Stimulated activated CD4-positive, alpha-beta T cell treated with anti-CD3 and anti-CD28 coated beads, TNF-alpha, amount 100 ng/mL, for 1 hour (primary cell): Measurements from ENCODE around the gene GNAS.
A peak's percentile ranks its signal among the peaks of the same experiment; 100 is the strongest.
"Not testable (repeated sequence)": the region's sequence is repeated elsewhere in the genome, so short reads cannot be mapped to it uniquely, and the experiment has no call there.

ENCODE experiments used
- DNase-seq, 3 donors: peaks; one replicate each; pipeline ENCODE4 v3.0.0-alpha.2; 2020; ENCODE audit warnings: low read depth in 3 of 3, low spot score in 1 of 3

Gene GNAS

DNA sequence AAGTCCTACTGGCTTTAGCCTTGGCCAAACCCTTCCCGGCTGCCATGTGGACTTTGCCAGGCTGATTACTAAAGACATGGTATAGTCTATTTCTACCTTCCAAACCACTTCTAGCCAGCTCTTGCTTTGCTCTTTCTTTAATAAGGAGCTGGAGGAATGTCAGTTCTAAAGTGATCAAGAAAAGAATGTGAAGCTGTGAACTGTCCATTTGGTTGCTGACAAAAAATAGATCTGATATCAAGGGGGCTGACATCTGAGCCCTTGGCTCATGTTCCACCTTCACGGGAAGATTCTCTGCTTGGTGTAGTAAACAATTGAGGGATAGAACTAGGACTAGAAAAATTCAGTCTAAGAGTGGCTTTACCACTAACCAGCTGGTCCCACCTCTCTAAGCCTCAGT is 24.4 kb upstream of the GNAS start:
- no peak for DNase-seq

DNA sequence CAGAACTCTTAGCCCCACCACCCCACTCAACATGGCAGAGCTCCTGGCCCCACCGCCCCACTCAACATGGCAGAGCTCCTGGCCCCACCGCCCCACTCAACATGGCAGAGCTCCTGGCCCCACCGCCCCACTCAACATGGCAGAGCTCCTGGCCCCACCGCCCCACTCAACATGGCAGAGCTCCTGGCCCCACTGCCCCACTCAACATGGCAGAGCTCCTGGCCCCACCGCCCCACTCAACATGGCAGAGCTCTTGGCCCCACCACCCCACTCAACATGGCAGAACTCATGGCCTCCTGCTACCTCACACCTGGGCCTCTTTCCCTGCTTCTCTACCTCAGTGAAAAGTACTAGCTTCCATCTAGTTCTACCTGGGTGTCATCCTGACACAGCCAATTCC is 23.7 kb upstream of the GNAS start:
- not testable (repeated sequence) for DNase-seq

DNA sequence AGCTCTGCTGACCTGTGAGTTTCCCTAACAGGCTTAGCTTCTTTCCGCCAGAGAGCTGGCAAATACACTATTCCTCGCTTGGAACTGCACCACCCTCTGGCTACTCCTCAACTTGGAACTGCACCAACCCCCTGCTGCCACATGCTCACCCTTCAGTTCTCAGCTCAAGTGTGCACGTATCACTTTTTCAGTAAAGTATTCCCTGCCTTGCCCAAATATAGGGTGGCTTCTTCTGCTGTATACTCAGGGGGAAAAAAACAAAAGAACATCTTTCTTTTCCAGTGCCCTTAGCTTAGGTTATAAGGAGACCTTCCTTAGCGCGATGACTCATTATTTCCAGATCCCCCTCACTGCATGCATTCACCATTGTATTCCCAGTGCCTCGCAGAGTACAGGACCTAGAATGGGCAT is 23.0 kb upstream of the GNAS start:
- DNase-seq: no peak

DNA sequence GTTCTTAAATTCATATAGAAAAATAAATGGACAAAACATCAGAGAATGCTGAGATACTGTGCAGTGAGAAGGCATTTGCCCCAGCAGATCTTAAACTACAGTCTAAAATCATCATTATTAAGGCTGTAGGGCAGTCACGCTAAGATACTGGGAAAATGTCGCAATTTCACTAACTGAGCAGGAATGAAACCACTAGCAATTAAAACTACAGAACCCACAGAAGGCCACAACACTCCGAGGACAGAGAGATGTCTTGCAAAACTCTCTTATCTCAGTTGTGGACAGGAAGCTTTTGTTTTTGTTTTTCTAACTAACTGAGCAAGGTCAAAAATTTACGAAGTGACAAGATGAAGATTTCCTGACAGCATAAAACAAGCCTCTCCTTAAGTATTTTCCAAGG is 20.1 kb upstream of the GNAS start:
- no peak for DNase-seq

DNA sequence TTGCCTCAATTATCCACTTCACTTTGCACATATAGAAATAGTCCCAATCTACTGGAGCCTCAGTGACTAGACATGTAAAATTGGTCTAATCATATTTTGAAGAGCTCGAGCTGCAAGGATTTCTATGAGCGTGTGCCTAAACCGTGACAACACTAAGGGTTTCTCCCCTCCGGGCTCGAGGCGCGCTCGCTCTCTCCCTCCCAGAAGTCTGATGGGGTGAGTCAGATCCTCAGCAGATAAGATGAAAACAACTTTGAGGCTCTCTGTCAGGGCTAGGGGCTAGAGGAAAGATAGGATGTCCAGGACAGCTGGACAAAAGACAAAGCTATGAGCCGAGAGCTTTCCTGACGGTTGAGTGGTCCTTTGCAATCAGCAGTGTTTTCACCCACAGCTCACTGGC is 18.6 kb upstream of the GNAS start:
- DNase-seq: no peak

DNA sequence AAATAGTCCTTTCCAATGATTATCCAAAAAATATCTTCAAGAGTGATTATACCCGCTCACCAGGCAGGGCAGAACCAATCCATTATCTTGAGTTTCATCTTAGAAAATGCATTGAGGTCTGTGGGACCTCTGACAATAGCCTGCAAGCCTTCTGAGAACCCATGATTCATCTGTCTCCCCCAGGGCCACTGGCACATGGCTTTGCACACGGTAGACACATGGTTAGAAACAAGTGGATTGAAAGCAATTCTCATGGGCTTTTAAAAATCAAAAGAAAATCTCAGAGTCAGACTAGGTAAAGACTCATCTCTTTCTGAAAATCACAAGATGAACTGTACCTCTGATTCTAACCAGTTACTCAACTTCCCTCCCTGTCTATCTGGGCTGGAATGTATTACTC is 17.3 kb upstream of the GNAS start:
- DNase-seq: no peak

DNA sequence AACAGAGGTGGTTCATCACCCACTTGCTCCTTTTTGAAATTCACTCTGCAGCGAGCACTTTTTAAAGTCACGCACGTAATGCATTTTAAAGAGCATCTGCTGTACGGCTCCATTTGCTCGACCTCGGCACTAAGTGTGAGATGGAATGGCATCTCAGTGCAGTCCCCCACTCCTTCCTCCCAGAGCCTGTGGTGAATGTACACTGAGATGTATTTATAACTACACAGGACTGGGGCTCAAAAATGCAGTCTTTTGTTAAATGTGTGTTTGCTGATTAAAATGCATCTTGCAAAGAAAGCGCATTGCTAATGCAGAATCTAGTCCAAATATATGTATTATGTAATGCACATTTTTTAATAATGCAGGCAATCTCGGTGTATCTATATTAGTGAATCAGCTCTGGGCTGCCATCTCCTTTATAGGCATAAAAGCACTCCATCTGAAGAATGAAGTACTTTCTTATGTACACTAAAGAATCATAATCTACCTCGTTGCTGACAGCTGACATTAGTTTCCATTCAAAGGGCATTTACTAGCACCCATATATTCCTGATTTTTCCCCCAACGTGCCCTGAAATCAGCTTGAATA is 15.8 kb upstream of the GNAS start:
- DNase-seq: no peak

DNA sequence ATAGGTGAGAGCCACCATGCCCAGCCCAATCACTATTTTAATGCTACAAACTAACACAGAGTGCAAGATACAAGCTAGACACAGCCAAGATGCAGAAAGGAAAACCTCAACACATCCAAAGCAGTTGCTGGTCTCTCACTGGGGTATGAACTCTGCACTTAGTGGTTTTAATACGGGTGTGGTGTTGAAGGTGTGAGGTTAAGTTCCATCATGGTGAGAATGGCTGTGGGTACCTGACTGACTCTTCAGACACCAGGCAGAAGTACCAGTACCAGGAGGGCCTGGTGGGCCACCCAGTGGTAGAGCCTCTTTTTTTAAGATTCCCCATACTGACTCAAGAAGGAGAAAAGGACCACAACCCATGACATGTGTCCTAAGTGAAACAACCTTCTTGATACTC is 14.8 kb upstream of the GNAS start:
- no peak for DNase-seq

DNA sequence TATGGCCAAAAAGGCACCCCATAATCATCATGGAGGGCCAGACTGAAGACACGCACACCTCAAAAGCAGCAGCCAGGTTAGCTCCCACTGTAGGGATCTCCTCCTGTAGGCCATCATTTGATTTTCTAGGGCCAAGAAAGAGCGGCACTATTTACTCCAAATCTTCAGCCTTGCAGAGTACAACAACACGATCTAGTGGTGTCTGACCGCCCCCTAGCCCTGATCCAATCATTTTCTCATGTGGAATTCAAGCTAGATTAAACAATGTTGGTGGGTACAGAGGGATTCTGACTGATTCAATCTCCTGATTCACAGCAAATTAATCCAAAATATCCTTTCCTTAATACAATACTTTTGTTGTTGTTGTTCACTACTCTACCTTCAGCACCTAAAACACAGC is 14.3 kb upstream of the GNAS start:
- DNase-seq: no peak

DNA sequence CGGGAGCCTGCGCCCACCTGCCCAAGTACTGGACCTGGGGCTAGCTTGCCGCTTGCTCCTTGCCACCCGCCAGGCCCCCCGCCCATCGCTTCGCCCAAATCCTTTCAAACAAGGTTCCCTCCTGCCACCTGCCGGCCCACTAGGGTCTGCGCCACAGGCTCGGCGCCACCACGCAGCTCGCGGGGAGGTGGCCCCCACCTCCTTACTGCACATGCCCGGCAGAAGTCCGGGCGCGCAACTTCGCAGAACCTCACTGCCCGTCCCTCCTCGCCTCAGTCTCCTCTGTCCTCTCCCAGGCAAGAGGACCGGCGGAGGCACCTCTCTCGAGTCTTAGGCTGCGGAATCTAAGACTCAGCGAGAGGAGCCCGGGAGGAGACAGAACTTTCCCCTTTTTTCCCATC is 13.0 kb upstream of the GNAS start:
- DNase-seq: no peak

DNA sequence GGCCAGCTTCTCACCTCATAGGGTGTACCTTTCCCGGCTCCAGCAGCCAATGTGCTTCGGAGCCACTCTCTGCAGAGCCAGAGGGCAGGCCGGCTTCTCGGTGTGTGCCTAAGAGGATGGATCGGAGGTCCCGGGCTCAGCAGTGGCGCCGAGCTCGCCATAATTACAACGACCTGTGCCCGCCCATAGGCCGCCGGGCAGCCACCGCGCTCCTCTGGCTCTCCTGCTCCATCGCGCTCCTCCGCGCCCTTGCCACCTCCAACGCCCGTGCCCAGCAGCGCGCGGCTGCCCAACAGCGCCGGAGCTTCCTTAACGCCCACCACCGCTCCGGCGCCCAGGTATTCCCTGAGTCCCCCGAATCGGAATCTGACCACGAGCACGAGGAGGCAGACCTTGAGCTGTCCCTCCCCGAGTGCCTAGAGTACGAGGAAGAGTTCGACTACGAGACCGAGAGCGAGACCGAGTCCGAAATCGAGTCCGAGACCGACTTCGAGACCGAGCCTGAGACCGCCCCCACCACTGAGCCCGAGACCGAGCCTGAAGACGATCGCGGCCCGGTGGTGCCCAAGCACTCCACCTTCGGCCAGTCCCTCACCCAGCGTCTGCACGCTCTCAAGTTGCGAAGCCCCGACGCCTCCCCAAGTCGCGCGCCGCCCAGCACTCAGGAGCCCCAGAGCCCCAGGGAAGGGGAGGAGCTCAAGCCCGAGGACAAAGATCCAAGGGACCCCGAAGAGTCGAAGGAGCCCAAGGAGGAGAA is 12.3 kb upstream of the GNAS start:
- DNase-seq: no peak

DNA sequence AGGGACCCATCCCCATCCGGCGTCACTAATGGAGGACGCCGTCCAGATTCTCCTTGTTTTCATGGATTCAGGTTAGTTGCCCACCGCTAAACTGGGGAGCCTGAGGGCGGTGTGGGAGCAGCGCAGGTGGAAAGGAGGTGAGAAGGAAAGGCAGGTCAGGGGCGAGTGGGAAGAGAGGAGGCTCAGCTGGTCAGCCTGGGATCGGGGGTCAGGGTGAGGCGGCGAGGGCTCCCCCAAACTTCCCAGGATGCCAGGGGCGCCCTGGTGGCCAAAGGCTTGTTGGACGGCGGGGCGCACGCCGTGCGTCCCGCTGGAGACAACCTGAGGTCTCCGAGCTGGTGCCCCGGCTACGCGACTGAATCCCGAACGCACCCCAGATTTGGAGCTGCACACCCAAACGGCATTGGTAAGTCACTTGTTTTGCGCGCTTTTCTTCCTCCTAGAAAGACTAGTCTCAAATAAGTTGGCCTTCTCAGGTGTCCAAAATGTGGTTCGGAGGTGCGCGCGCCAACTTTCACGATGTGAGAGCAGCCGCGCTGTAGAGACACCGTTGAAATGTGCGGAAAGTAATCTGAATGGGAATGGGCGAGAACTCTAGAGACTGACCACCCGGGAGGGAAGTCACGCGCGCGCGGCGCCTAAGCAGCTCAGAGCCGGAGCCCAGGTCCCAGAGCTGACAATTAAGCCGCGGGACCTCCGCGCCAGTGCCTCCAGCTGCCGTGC is 11.5 kb upstream of the GNAS start:
- DNase-seq: no peak

DNA sequence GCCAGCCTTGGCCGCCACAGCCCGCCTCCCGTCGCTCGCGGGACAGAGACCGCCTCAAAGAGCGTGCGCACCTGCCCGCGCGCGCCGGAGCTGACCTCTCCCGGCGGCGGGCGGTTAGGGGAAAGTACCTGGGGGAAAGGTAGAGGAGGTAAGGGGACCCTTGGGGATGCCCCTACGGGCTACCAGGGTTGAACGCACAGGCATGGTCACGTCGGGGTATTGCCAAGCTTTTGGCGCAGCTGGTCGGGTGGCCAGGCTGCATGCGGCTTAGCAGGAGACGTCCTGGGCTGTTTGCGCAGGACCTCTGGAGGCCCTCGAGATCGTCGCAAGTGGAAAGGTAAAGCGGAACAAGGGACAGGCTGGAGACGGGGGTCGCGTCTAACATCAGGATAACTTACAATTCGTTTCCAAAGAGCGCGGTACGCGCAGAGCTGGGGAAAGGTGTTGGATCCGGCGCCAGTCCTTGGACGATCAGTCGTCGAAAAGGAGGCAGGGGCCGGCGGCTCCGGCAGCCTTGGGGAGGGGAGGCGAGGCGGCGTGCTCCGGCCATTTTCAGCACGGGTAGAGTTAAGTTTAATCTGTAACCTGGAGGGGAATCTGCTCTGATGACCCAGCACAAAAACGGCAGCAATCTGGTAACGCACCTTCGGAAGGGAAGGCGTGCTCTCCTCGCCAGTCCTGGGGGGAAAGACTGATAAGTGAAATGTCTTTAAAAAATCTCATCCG is 10.8 kb upstream of the GNAS start:
- no peak for DNase-seq

DNA sequence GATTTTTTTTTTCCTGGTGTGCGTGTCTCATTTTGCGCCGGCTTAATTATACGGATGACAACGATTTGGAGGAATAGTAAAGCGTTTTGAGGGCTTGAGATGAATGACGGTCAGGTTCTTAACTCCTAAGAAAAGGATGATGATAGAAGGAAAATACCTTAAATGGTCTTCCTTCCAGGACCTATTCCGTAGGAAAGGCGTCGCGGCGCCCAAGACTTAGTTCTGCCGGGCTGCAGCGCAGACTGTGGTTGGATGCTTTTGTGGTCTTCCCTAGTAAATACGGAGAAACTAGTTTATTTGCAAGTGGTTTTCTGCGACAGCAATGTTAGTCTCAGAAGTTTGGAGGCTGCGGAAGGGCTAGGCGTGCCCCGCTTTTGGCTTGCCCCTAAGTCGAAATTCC is 10.2 kb upstream of the GNAS start:
- DNase-seq: no peak

DNA sequence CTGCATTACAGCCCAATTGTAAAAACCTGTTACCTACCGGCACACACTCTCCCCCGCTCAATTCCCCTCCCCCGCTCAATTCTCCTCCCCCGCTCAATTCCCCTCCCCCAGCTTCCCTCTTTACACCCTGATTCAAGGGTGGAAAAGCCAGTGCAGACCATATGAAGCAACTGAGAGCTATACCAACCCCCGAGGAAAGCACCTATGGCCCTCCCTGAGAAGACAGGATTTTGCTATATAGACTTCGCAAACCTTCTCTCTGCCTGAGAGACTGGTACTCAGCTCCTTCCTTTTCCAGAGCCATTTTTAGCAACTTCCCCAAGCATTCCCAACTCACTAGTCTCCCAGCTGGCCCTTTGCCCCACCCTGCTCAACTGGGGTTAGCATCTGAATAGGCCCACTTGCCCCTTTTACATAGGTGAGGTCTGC is 9.4 kb upstream of the GNAS start:
- no peak for DNase-seq

DNA sequence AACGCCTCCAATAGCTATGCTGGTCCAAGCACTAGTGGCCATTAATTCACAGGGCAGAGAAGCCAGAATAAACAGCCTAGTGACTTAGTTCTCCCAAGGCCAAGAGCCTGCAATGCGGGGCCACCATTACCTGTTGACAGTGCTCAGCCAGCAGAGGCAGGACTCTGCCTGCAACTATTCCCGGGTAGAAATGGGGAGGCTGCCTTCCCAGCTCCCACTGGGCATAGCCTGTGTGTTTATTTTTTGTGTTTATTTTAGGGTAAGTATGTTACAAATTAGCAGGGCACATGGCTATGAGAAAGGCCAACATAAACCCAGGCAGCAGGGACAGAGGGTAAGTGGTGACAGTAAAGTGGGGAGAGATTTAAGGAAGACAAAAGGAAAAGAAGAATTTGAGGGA is 6.8 kb upstream of the GNAS start:
- DNase-seq: no peak

DNA sequence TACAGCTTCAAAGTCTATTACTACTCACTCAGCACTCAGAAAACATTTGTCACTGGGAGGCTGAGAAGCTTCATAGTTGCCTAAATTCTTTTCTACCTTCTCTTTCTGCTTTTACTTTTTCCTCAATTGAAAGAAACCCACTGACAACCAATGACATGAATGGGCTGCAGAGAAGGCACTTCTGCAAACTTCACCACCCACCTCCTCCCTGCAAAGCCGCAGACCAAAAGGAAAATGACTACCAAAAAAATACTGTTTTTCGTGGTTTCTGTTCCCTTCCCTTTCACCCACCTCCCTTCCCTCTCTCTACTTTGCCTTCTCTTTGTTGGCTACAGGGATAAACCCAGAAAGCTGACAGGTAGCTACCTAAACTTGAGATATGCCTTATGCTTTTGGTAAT is 5.1 kb upstream of the GNAS start:
- DNase-seq: no peak

DNA sequence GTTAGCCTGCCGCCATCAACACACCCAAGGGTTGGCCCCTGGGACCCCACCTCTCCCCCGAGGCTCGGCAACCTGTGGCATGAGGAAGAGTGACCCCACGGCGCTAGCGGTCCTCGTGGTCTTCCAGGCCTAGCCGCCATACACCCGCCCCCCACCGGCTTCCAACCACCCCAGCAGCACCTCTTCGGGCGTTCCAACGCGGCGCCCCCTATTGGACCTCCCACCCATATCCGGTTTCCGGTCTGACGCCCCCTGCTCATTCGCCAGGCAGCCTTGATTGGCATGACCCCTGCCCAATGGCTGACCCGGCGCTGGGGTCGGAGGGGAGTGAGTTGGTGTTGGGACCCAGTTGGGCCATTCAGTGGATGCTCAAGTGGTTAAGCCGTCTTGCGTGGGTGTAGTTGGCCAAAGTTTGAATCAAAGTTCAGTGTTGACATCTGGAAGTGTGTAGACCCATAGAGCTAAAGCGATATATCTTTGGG is 1.8 kb upstream of the GNAS start, which contains the start of gene GNAS-AS1:
GNAS-AS1 (minus strand) TSS at position 210 of the 482 bp plus-strand sequence.
- peak; percentile 47 to 70 (median 49) for DNase-seq

DNA sequence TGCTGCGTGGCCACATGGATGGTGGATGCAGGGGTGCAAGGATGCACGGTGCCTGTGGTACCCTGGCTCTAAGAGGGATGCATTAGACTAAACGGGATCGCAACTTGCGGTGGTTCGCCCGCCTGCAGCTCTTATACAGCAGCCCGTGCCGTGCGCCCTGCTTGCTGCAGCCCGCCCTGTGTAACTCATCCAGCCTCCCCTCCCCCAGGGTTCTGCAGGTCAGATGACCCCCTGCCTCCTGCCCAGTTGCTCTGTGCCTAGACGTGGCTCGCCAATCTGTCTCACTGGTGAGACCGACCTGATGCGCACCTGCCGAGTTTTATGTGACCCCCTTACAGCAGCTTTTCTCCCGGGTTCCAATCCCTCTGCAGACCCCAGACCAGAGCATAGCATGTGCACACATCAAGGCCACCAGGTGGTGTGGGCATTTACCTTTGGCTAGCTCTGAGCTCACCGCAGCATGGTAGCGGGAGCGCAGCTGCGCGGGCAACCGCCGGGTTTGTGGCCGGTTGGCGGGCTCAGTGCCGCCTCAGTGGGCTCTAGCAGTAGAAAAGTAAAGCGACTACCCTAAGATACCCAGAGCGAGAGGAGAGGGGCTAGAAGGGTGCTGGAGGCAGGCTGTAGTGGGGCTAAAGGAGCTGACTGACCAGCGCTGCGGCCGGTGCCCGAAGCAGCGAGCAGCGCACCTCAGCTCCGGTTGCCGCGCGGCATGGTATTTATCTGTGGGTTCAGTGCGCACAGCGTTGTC is 1.1 kb upstream of the GNAS start:
- DNase-seq: no peak

DNA sequence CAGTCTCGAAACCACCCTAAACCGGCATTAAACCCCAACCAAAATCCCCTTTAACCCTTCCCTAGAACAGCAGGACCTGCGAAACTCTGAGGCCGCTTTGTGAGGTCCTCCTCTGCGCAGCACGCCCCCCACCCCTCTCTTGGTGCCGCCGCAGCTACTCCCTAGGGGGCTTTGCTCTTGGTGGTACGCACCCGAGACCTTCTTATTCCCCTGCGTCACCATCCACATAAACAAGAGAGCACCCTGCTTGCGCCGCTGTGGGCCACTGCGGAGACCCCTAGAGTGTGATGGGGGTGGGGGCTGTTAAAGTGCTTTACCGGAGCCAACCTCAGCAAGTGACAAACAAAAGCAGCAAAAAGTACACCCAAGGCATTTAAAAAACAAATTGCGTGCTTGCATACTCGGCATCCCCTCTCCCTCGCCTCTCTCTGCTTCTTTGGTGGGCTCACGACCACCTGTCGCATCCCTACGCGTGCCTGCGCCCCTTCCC is 502 bp upstream of the GNAS start:
- no peak for DNase-seq

DNA sequence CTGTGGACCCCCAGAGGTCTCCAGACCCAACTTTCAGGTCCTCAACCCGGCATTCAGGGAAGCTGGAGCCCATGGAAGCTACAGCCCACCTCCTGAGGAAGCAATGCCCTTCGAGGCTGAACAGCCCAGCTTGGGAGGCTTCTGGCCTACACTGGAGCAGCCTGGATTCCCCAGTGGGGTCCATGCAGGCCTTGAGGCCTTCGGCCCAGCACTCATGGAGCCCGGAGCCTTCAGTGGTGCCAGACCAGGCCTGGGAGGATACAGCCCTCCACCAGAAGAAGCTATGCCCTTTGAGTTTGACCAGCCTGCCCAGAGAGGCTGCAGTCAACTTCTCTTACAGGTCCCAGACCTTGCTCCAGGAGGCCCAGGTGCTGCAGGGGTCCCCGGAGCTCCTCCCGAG is 950 bp downstream of the GNAS start:
- DNase-seq: no peak
